GM21825 (cell line): ENCODE data around the gene CD151.
A peak's percentile ranks its signal among the peaks of the same experiment; 100 is the strongest.

Source experiments
- ATAC-seq: cut with Tn5 transposase; IDR thresholded peaks from one replicate; pipeline ENCODE4 v1.9.1; 2021; ENCODE audit warnings: mild to moderate bottlenecking, moderate library complexity; ENCODE audit not compliant: unreplicated experiment

CD151 gene

GRCh38 chr11:841981-842369 lies 9.2 kb downstream of the CD151 start:
- peak; percentile 13 for ATAC-seq

- peak; percentile 54 for ATAC-seq
These were observed 9.7 kb downstream of the CD151 start, which contains the start of the genes POLR2L and TSPAN4 for GRCh38 chr11:842370-843002. POLR2L (minus strand) TSS chr11:842529; CDS start chr11:842508, 21 bp downstream. TSPAN4 (plus strand) TSS chr11:842852; CDS start chr11:850305, 7,453 bp downstream.

- ATAC-seq = no peak
These were observed 10.5 kb downstream of the CD151 start for GRCh38 chr11:843086-843734.

- ATAC-seq = no peak
These were observed 11.3 kb downstream of the CD151 start for GRCh38 chr11:843818-844692.

- no peak for ATAC-seq
These were observed 12.2 kb downstream of the CD151 start for GRCh38 chr11:844693-845644.

- no peak for ATAC-seq
These were observed 13.2 kb downstream of the CD151 start for GRCh38 chr11:845872-846495.

- no peak for ATAC-seq
These were observed 13.8 kb downstream of the CD151 start for GRCh38 chr11:846496-847098.

GRCh38 chr11:847876-848275 lies 15.1 kb downstream of the CD151 start:
- no peak for ATAC-seq

- ATAC-seq = no peak
These were observed 15.7 kb downstream of the CD151 start for GRCh38 chr11:848380-848931.

GRCh38 chr11:849104-849824 lies 16.5 kb downstream of the CD151 start:
- no peak for ATAC-seq

- ATAC-seq = no peak
These were observed 17.4 kb downstream of the CD151 start for GRCh38 chr11:849951-850774.

GRCh38 chr11:850775-851763 lies 18.3 kb downstream of the CD151 start:
- no peak for ATAC-seq

- no peak for ATAC-seq
These were observed 20.0 kb downstream of the CD151 start for GRCh38 chr11:852762-853161.

GRCh38 chr11:853682-854448 lies 21.1 kb downstream of the CD151 start:
- no peak for ATAC-seq

- ATAC-seq = no peak
These were observed 22.0 kb downstream of the CD151 start for GRCh38 chr11:854601-855329.
